ENCODE results near the gene TMEM209.

Gene TMEM209

GRCh38 chr7:130142654-130143333 lies 62.4 kb downstream of the TMEM209 start:
- Histone ChIP-seq H3K36me3 (ENCODE audit: low read length) (no peaks in the 10 kb centered on the region), H3K4me3 (ENCODE audit: insufficient read depth, low read length, poor library complexity, severe bottlenecking) (no peak overlapping the region), H2AFZ (ENCODE audit: low read depth, low read length, severe bottlenecking) (no peak overlapping the region), H4K20me1 (ENCODE audit: low read depth, low read length) (no peaks in the 10 kb centered on the region), H3K4me2 (ENCODE audit: low read depth, low read length, poor library complexity, severe bottlenecking) (no peak overlapping the region), H3F3A (ENCODE audit: insufficient read depth) (0 out of 2 replicates have a peak, but pooled peaks cover 5% of the 10 kb centered on the region), H3K9me3 (ENCODE audit: insufficient read depth, low read length) (no peaks in the 10 kb centered on the region), H3K79me2 (ENCODE audit: insufficient read depth, low read length) (no peaks in the 10 kb centered on the region), H3K9me2 (replicated peaks; ENCODE audit: insufficient read depth, low read length) (no peaks in the 10 kb centered on the region), H3K27me3 (ENCODE audit: low read length) (no peaks in the 10 kb centered on the region), H3K27ac (ENCODE audit: low read depth, low read length) (no peak overlapping the region), H3K9ac (ENCODE audit: low read length) (no peak overlapping the region)
- TF ChIP-seq CTCF (IDR thresholded peaks at IDR 0.05; ENCODE audit: insufficient read depth, low read length, poor library complexity, severe bottlenecking): no peak
- TF ChIP-seq EZH2phosphoT487 (conservative IDR thresholded peaks at IDR 0.05; ENCODE audit: low read length): no peak

- Histone ChIP-seq H3K79me2 (ENCODE audit: insufficient read depth, low read length) (no peaks in the 10 kb centered on the region), H3K9ac (ENCODE audit: low read length) (no peak overlapping the region), H3K27me3 (ENCODE audit: low read length) (no peaks in the 10 kb centered on the region), H3F3A (ENCODE audit: insufficient read depth) (0 out of 2 replicates have a peak, but pooled peaks cover 5% of the 10 kb centered on the region), H2AFZ (ENCODE audit: low read depth, low read length, severe bottlenecking) (no peak overlapping the region), H3K4me3 (ENCODE audit: insufficient read depth, low read length, poor library complexity, severe bottlenecking) (no peak overlapping the region), H3K27ac (ENCODE audit: low read depth, low read length) (no peak overlapping the region), H4K20me1 (ENCODE audit: low read depth, low read length) (no peaks in the 10 kb centered on the region), H3K9me3 (ENCODE audit: insufficient read depth, low read length) (no peaks in the 10 kb centered on the region), H3K9me2 (replicated peaks; ENCODE audit: insufficient read depth, low read length) (no peaks in the 10 kb centered on the region), H3K36me3 (ENCODE audit: low read length) (no peaks in the 10 kb centered on the region), H3K4me2 (ENCODE audit: low read depth, low read length, poor library complexity, severe bottlenecking) (no peak overlapping the region)
- TF ChIP-seq EZH2phosphoT487 (conservative IDR thresholded peaks at IDR 0.05; ENCODE audit: low read length) (no peak), CTCF (IDR thresholded peaks at IDR 0.05; ENCODE audit: insufficient read depth, low read length, poor library complexity, severe bottlenecking) (no peak)
Measured at GRCh38 chr7:130141884-130142653, 63.1 kb downstream of the TMEM209 start.

- H3K27ac ChIP-seq (ENCODE audit: low read depth, low read length): no peak overlapping the region
- H3K79me2 ChIP-seq (ENCODE audit: insufficient read depth, low read length): no peaks in the 10 kb centered on the region
- H3F3A ChIP-seq (ENCODE audit: insufficient read depth): 0 out of 2 replicates have a peak, but pooled peaks cover 5% of the 10 kb centered on the region
- H3K27me3 ChIP-seq (ENCODE audit: low read length): no peaks in the 10 kb centered on the region
- no peaks in the 10 kb centered on the region for H3K9me3 ChIP-seq (ENCODE audit: insufficient read depth, low read length)
- no peaks in the 10 kb centered on the region for H3K9me2 ChIP-seq (replicated peaks; ENCODE audit: insufficient read depth, low read length)
- H3K4me2 ChIP-seq (ENCODE audit: low read depth, low read length, poor library complexity, severe bottlenecking): no peak overlapping the region
- no peaks in the 10 kb centered on the region for H3K36me3 ChIP-seq (ENCODE audit: low read length)
- no peak overlapping the region for H2AFZ ChIP-seq (ENCODE audit: low read depth, low read length, severe bottlenecking)
- no peak overlapping the region for H3K4me3 ChIP-seq (ENCODE audit: insufficient read depth, low read length, poor library complexity, severe bottlenecking)
- no peaks in the 10 kb centered on the region for H4K20me1 ChIP-seq (ENCODE audit: low read depth, low read length)
- no peak overlapping the region for H3K9ac ChIP-seq (ENCODE audit: low read length)
- no peak for TF ChIP-seq CTCF (IDR thresholded peaks at IDR 0.05; ENCODE audit: insufficient read depth, low read length, poor library complexity, severe bottlenecking)
- TF ChIP-seq EZH2phosphoT487 (conservative IDR thresholded peaks at IDR 0.05; ENCODE audit: low read length): no peak
Measured at GRCh38 chr7:130141161-130141883, 63.9 kb downstream of the TMEM209 start.

Data from SU-DHL-6 (cell line).